Stimulated activated effector memory CD8-positive, alpha-beta T cell treated with anti-CD3 and anti-CD28 coated beads, Interleukin-12 subunit alpha, Interleukin-12 subunit beta, amount 100 ng/mL, for 72 hours (primary cell): ENCODE results near the gene PLEKHG5.

Experiments used
- ATAC-seq: fragments of 150-1000 bp; cut with Tn5 transposase; 2 replicates; pipeline ENCODE4 v1.10.0; 2021
- DNase-seq, 2 donors: peaks; one replicate each; pipeline ENCODE4 v3.0.0; 2021 to 2022; ENCODE audit warnings: low spot score in 2 of 2
- H3K27ac Mint-ChIP-seq: one replicate; pipeline ENCODE4 v1.8.0; 2022; ENCODE audit warnings: mild to moderate bottlenecking, mixed read lengths
- H3K36me3 Mint-ChIP-seq: one replicate; pipeline ENCODE4 v1.8.0; 2022; ENCODE audit warnings: mild to moderate bottlenecking, mixed read lengths
- H3K4me1 Mint-ChIP-seq: one replicate; pipeline ENCODE4 v1.8.0; 2022; ENCODE audit warnings: mixed read lengths
- H3K4me3 Mint-ChIP-seq: one replicate; pipeline ENCODE4 v1.8.0; 2022; ENCODE audit warnings: mild to moderate bottlenecking, mixed read lengths
- H3K9me3 Mint-ChIP-seq: one replicate; pipeline ENCODE4 v1.8.0; 2022; ENCODE audit warnings: mixed read lengths

Gene PLEKHG5

GRCh38 chr1:6513320-6513801 is 21.9 kb upstream of the PLEKHG5 start:
- no peak for DNase-seq
- no peaks in the 10 kb centered on the region for H3K9me3 Mint-ChIP-seq
- ATAC-seq = no peak
- no peaks in the 10 kb centered on the region for H3K36me3 Mint-ChIP-seq
- H3K27ac Mint-ChIP-seq = no peak overlapping the region
- H3K4me1 Mint-ChIP-seq = no peaks in the 10 kb centered on the region
- no peak overlapping the region for H3K4me3 Mint-ChIP-seq

- H3K4me1 Mint-ChIP-seq = no peaks in the 10 kb centered on the region
- H3K4me3 Mint-ChIP-seq = no peak overlapping the region
- H3K9me3 Mint-ChIP-seq = no peaks in the 10 kb centered on the region
- DNase-seq (no peak), ATAC-seq (no peak)
- H3K36me3 Mint-ChIP-seq = no peaks in the 10 kb centered on the region
- no peak overlapping the region for H3K27ac Mint-ChIP-seq
Measured at GRCh38 chr1:6512908-6513280, 21.4 kb upstream of the PLEKHG5 start.

- no peaks in the 10 kb centered on the region for H3K9me3 Mint-ChIP-seq
- ATAC-seq (no peak), DNase-seq (no peak)
- H3K4me1 Mint-ChIP-seq = no peaks in the 10 kb centered on the region
- H3K27ac Mint-ChIP-seq = no peak overlapping the region
- H3K4me3 Mint-ChIP-seq = no peak overlapping the region
- no peaks in the 10 kb centered on the region for H3K36me3 Mint-ChIP-seq
Measured at GRCh38 chr1:6512245-6512907, 20.9 kb upstream of the PLEKHG5 start.

- no peak for DNase-seq
- no peaks in the 10 kb centered on the region for H3K4me1 Mint-ChIP-seq
- no peaks in the 10 kb centered on the region for H3K36me3 Mint-ChIP-seq
- no peak overlapping the region for H3K27ac Mint-ChIP-seq
- H3K4me3 Mint-ChIP-seq = no peak overlapping the region
- H3K9me3 Mint-ChIP-seq = no peaks in the 10 kb centered on the region
- no peak for ATAC-seq
Measured at GRCh38 chr1:6511561-6512244, 20.2 kb upstream of the PLEKHG5 start.

- no peak overlapping the region for H3K4me3 Mint-ChIP-seq
- no peaks in the 10 kb centered on the region for H3K9me3 Mint-ChIP-seq
- ATAC-seq (no peak), DNase-seq (no peak)
- H3K36me3 Mint-ChIP-seq = no peaks in the 10 kb centered on the region
- H3K27ac Mint-ChIP-seq = no peak overlapping the region
- H3K4me1 Mint-ChIP-seq = no peaks in the 10 kb centered on the region
Measured at GRCh38 chr1:6511056-6511455, 19.6 kb upstream of the PLEKHG5 start.

GRCh38 chr1:6510493-6510892 is 19.0 kb upstream of the PLEKHG5 start:
- ATAC-seq (no peak), DNase-seq (no peak)
- Mint-ChIP-seq H3K27ac (no peak overlapping the region), H3K4me1 (no peaks in the 10 kb centered on the region), H3K4me3 (no peak overlapping the region), H3K9me3 (no peaks in the 10 kb centered on the region), H3K36me3 (no peaks in the 10 kb centered on the region)

GRCh38 chr1:6509919-6510291 is 18.4 kb upstream of the PLEKHG5 start:
- Mint-ChIP-seq H3K27ac (no peak overlapping the region), H3K4me1 (no peaks in the 10 kb centered on the region), H3K4me3 (no peak overlapping the region), H3K9me3 (no peaks in the 10 kb centered on the region), H3K36me3 (no peaks in the 10 kb centered on the region)
- DNase-seq (no peak), ATAC-seq (no peak)

GRCh38 chr1:6509220-6509918 is 17.9 kb upstream of the PLEKHG5 start:
- ATAC-seq = no peak
- no peak for DNase-seq
- no peaks in the 10 kb centered on the region for H3K4me1 Mint-ChIP-seq
- no peak overlapping the region for H3K27ac Mint-ChIP-seq
- no peaks in the 10 kb centered on the region for H3K9me3 Mint-ChIP-seq
- H3K4me3 Mint-ChIP-seq = no peak overlapping the region
- H3K36me3 Mint-ChIP-seq = no peaks in the 10 kb centered on the region

- Mint-ChIP-seq H3K27ac (no peak overlapping the region), H3K9me3 (no peaks in the 10 kb centered on the region), H3K4me1 (no peaks in the 10 kb centered on the region), H3K4me3 (no peak overlapping the region), H3K36me3 (no peaks in the 10 kb centered on the region)
- no peak for ATAC-seq
- DNase-seq = no peak
Measured at GRCh38 chr1:6508816-6509189, 17.3 kb upstream of the PLEKHG5 start.

- no peak for DNase-seq
- Mint-ChIP-seq H3K36me3 (no peaks in the 10 kb centered on the region), H3K4me3 (no peak overlapping the region), H3K27ac (no peak overlapping the region), H3K4me1 (no peaks in the 10 kb centered on the region), H3K9me3 (no peaks in the 10 kb centered on the region)
- no peak for ATAC-seq
Measured at GRCh38 chr1:6508154-6508815, 16.8 kb upstream of the PLEKHG5 start.

- Mint-ChIP-seq H3K4me3 (no peak overlapping the region), H3K27ac (no peak overlapping the region), H3K4me1 (no peaks in the 10 kb centered on the region), H3K9me3 (no peaks in the 10 kb centered on the region), H3K36me3 (no peaks in the 10 kb centered on the region)
- DNase-seq (no peak), ATAC-seq (no peak)
Measured at GRCh38 chr1:6507461-6507911, 16.0 kb upstream of the PLEKHG5 start.

- no peak overlapping the region for H3K4me3 Mint-ChIP-seq
- H3K36me3 Mint-ChIP-seq = no peaks in the 10 kb centered on the region
- H3K4me1 Mint-ChIP-seq = no peaks in the 10 kb centered on the region
- DNase-seq = no peak
- H3K27ac Mint-ChIP-seq = no peak overlapping the region
- H3K9me3 Mint-ChIP-seq = no peaks in the 10 kb centered on the region
- no peak for ATAC-seq
Measured at GRCh38 chr1:6507037-6507428, 15.6 kb upstream of the PLEKHG5 start.

- ATAC-seq (no peak), DNase-seq (no peak)
- Mint-ChIP-seq H3K36me3 (no peaks in the 10 kb centered on the region), H3K9me3 (no peaks in the 10 kb centered on the region), H3K27ac (no peak overlapping the region), H3K4me1 (no peaks in the 10 kb centered on the region), H3K4me3 (no peak overlapping the region)
Measured at GRCh38 chr1:6506210-6507036, 15.0 kb upstream of the PLEKHG5 start.

GRCh38 chr1:6505367-6506209 is 14.1 kb upstream of the PLEKHG5 start:
- Mint-ChIP-seq H3K36me3 (no peaks in the 10 kb centered on the region), H3K27ac (no peak overlapping the region), H3K9me3 (no peaks in the 10 kb centered on the region), H3K4me3 (no peak overlapping the region), H3K4me1 (no peaks in the 10 kb centered on the region)
- ATAC-seq = no peak
- no peak for DNase-seq
